ENCODE measurements around the gene SPON2. TPM values are rescaled to one million over a fixed set of nuclear protein-coding genes. Genes with fewer than 3 reads are reported as not detected.

The SPON2 gene
- total RNA-seq, 8 experiments from 2014 or later, result 2.0 to 12.6 (median 8.1) TPM

DNA sequence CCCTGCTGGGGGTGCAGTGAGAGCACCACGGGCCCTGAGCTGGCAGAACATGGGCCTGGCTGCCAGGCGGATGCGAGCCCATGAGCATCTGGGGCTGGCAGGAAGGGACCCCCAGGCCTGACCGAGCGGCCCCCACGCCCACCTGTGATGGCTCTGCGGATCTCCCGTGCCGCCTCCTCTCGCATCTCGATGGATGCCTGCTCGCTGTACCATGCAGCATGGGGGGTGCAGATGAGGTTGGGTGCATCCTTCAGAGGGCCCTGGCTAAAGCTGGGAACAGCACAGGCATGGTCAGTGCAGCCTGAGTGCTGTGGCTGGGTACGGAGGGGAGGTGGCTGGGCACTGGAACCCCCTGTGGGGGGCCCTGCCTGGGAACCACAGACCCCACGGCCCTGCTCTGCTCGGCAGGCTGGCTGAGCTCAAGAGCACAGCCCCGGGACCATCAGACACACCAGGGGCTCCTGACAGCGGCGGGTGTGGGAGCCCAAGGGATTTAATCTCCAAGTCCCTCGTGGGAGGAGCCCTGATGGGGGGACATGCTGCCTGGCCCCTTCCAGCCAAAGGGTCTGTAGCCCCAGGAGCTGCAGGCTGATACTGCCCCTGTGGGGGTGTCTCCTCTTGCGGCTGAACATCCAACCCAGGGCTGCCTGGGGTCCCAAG is 41.1 kb upstream of the SPON2 start:
- WGBS, 10 experiments, result 90 to 100% (median 100%) methylated on average over 1 to 7 of the region's 20 CpGs; no CpG with 5 or more reads in 4 of the 10 experiments
- Histone ChIP-seq H3K4me3 (no peak overlapping the region), H3K4me1 (replicated peaks in 1 of 2) (peaks cover 3 to 15% of the 10 kb centered on the region in 2 donors), H3K27ac (no peak overlapping the region)
- ATAC-seq (replicated peaks in 6 of 8), result no peak
- in situ Hi-C loops (cut with MboI; ENCODE audit: low pct_unique_long_range_greater_than_20kb in 2 of 9, low sequenced_read_pairs in 9 of 9, unreplicated experiment in 9 of 9), result no loop called here

DNA sequence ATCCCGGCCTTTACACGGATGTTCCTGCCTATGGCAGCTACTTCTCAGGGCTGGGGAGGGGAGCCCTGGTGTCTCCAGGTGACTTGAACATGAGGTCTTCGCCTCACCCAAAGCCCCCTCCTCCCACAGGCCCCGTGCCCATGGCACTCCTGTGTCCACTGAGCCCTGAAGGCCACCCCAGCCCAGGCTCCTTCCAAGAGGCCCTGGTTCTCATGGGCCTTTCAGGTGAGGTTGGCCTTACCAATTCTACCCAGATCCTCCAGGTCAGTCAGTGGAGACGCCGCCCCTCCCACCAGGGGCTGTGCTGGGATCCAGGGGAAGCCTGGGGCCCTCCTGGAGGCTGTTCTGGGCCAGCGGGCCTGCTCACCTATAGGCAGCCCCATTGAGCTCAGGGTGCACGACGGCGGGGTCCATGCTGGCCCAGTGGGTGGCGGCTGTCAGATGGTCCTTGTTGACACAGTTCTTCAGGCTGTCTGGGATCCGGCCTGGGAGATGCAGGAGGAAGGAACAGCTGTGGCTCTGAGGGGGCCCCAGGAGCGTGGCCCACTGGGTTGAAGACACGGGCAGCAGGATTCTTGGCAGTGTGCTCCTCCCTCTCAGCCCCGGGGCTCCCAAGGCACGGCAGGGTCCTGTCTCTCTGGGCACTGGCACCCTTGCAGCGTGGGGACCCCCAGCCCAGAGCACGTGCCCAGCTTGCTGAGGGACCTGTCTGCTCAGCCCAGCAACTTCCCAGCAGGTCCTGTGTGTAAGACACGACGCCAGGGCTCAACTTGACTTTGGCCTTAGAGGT is 40.4 kb upstream of the SPON2 start:
- WGBS, 10 experiments, result 91% methylated on average over 3 of the region's 20 CpGs; no CpG with 5 or more reads in 9 of the 10 experiments

DNA sequence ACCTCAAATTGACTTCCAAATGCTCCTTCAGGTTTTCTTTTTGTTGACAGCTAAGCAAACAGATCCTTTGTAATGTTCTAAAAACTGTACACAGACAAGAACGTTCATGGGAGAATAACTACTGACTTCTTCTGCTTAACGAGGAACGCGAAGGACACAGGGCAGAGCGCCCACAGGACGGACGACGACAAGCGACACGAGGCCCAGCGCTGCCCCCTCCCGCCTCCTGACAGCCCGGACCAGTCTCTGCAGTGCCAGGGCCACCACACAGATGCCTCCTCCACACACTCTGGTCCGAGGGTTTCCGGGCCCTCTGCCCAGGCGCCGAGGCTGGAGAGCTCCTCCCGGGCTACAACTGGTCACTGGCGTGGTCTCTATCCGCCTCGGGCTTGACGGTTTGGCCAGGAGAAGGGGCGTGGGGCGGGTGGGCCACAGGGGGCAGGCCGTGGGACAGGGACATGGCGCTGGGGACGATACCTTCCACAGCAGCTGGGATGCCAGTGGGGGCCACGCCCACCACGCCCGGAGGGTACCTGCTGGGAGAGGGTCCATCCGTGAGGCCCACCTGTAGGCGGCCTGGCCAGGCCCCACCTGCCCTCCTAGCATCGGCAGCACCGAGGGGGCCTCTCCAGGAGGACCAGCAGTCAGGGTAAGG is 39.6 kb upstream of the SPON2 start:
- H3K27ac ChIP-seq, result no peak overlapping the region
- no peak overlapping the region for H3K4me3 ChIP-seq
- in situ Hi-C loops (cut with MboI; ENCODE audit: low pct_unique_long_range_greater_than_20kb in 2 of 9, low sequenced_read_pairs in 9 of 9, unreplicated experiment in 9 of 9), result no loop called here
- 0 to 98% (median 90%) methylated on average over 1 to 11 of the region's 34 CpGs; no CpG with 5 or more reads in 2 of the 10 experiments for WGBS, 10 experiments
- peak in 1 of 8 experiments; percentile 3 for ATAC-seq (replicated peaks in 6 of 8)
- H3K4me1 ChIP-seq (replicated peaks in 1 of 2), result peaks cover 6 to 23% of the 10 kb centered on the region in 2 donors

More for the DNA sequence above, 40.4 kb upstream of the SPON2 start:
- H3K27ac ChIP-seq, result no peak overlapping the region
- no peak overlapping the region for H3K4me3 ChIP-seq
- no peak for ATAC-seq (replicated peaks in 6 of 8)
- peaks cover 4 to 22% of the 10 kb centered on the region in 2 donors for H3K4me1 ChIP-seq (replicated peaks in 1 of 2)
- in situ Hi-C loops (cut with MboI; ENCODE audit: low pct_unique_long_range_greater_than_20kb in 2 of 9, low sequenced_read_pairs in 9 of 9, unreplicated experiment in 9 of 9), result no loop called here

DNA sequence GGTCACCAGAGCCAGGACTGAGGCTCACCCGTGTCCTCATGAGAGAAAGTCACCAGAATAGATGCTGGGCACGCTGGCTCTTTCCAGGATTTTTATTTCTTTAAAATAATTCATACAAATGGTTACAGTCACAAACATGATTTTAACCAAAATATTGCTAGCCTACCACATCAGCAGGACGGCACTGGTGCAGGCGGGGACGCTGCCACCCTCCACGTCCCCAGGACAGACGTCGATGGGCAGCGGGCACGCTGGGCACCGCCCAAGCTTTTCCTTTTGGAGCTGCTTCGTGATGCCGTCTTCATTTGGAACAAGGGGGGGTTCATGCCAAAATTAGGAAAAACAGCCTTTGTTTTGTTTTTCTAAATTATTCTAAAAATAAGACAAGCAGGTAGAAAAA is 39.0 kb upstream of the SPON2 start:
- H3K27ac ChIP-seq, result no peak overlapping the region

DNA sequence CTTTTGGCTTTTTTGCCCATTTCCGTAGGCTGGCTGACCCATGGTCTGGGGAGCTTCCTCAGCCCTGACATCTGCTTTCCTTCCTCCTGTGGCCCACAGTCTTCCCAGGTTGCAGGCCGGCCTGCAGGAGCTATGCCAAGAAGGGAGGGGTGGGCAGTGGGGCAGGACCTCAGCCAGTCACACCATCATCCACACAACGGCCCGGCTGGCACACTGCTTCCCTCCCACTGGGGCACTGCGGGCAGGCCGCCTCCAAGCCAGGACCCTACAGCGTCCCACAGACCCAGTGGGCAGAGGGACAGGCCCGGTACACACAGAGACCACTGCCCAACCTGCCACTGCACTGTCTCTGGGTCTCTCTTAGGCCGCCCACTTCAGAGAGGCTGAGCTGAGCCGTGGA is 38.6 kb upstream of the SPON2 start:
- in situ Hi-C loops (cut with MboI; ENCODE audit: low pct_unique_long_range_greater_than_20kb in 2 of 9, low sequenced_read_pairs in 9 of 9, unreplicated experiment in 9 of 9), result no loop called here
- no peak for ATAC-seq (replicated peaks in 6 of 8)
- WGBS, 10 experiments, result 80 to 100% (median 94%) methylated on average over 1 to 2 of the region's 10 CpGs; no CpG with 5 or more reads in 6 of the 10 experiments
- Histone ChIP-seq H3K27ac (no peak overlapping the region), H3K4me3 (no peak overlapping the region), H3K4me1 (replicated peaks in 1 of 2) (peaks cover 6 to 23% of the 10 kb centered on the region in 2 donors)

More for the DNA sequence above, 39.0 kb upstream of the SPON2 start:
- no peak for ATAC-seq (replicated peaks in 6 of 8)
- in situ Hi-C loops (cut with MboI; ENCODE audit: low pct_unique_long_range_greater_than_20kb in 2 of 9, low sequenced_read_pairs in 9 of 9, unreplicated experiment in 9 of 9), result no loop called here
- WGBS, 10 experiments, result 60 to 100% (median 94%) methylated on average over 1 to 12 of the region's 13 CpGs; no CpG with 5 or more reads in 1 of the 10 experiments
- no peak overlapping the region for H3K4me3 ChIP-seq
- peaks cover 6 to 23% of the 10 kb centered on the region in 2 donors for H3K4me1 ChIP-seq (replicated peaks in 1 of 2)

DNA sequence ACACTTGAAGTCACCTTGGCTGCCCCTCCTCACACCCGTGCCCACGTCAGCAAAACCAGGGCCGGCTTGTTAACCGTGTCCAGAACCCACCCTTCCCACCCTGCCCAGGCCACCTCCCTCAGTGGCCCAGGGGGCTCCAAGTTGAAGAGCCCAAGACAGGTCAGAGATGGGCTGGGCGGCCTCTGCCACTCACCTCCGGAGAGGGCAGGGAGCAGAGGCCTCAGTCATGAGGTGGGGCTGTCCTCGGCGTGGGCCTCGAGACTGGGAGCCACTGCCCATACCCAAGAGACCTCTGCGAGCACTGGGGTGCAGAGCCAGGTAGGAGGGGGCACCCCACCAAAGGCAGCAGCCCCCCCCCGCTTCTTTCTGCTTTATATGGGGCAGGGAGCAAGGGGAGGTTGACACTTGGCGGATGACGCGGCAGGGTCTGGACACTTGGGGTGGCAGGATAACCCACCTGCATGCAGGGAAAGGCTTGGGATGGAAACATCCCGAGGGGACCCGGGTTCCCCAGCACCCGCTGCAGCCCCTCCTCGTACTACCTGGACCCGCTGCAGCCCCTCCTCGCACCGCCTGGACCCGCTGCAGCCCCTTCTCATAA is 38.0 kb upstream of the SPON2 start:
- Histone ChIP-seq H3K27ac (no peak overlapping the region), H3K4me3 (no peak overlapping the region), H3K4me1 (replicated peaks in 1 of 2) (peaks cover 6 to 23% of the 10 kb centered on the region in 2 donors)
- 100% methylated on average over 5 of the region's 22 CpGs; no CpG with 5 or more reads in 9 of the 10 experiments for WGBS, 10 experiments
- in situ Hi-C loops (cut with MboI; ENCODE audit: low pct_unique_long_range_greater_than_20kb in 2 of 9, low sequenced_read_pairs in 9 of 9, unreplicated experiment in 9 of 9), result no loop called here
- ATAC-seq (replicated peaks in 6 of 8), result peak in 4 of 8 experiments; percentile 2 to 9 (median 6)

DNA sequence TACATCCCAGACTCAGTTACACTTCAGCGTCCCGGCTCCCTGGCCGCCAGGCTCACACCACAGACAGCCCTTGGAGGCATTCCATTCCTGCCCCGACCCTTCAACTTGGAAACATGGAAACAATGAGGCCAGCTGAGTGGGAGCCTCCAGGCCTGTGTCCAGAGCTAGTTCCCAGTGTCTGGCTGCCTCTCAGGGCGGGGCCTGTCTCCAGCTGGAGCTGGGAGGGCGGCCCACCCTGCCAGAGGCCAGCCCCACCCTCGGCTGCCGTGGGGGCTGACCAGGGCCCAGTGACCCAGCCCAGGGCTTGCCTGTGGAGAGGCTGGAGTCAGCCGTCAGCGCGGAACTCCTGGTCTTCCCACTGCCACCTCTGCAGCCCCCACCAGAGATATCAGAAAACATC is 37.4 kb upstream of the SPON2 start:
- in situ Hi-C loops (cut with MboI; ENCODE audit: low pct_unique_long_range_greater_than_20kb in 2 of 9, low sequenced_read_pairs in 9 of 9, unreplicated experiment in 9 of 9), result no loop called here
- H3K4me3 ChIP-seq, result no peak overlapping the region
- peak; percentile 56 to 85 (median 73) for ATAC-seq (replicated peaks in 6 of 8)
- WGBS, 10 experiments, result 0% methylated on average over 1 of the region's 11 CpGs; no CpG with 5 or more reads in 9 of the 10 experiments
- H3K27ac ChIP-seq, result no peak overlapping the region
- H3K4me1 ChIP-seq (replicated peaks in 1 of 2), result peaks cover 6 to 23% of the 10 kb centered on the region in 2 donors

DNA sequence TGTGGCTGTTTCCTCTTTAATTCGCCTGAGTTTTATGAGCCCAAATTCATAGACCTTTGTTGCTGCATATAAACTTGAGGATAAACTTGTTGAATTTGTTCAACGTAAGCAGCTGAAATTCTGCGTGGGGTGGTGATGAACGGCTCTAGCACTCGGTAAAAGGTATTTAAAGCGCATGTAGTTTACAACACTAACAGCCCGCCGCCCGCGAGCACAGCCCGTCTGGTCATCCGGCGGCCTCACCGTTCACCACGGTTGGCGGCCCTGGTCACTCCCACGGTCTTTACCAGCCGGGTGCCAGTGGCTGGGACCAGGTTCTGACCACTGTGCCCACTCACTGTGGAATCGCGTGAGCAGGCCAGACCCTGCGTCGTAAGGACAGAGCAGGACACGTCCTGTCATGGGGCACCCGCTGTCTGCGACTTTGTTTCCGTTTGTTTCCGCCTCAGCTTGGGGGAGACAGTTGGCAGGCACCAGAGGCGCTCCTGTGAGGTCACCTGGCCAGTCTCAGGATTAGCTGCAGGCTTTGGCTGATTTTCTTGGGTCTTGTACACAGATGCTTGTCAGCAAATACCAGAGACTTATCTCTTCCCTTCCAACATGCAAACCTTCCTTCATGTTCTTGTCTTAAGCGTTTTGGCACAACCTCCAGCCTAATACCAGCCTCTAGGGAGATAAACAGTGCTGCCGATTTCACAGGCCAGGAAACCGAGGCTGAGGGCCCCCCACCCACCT is 36.8 kb upstream of the SPON2 start:
- no peak overlapping the region for H3K27ac ChIP-seq

DNA sequence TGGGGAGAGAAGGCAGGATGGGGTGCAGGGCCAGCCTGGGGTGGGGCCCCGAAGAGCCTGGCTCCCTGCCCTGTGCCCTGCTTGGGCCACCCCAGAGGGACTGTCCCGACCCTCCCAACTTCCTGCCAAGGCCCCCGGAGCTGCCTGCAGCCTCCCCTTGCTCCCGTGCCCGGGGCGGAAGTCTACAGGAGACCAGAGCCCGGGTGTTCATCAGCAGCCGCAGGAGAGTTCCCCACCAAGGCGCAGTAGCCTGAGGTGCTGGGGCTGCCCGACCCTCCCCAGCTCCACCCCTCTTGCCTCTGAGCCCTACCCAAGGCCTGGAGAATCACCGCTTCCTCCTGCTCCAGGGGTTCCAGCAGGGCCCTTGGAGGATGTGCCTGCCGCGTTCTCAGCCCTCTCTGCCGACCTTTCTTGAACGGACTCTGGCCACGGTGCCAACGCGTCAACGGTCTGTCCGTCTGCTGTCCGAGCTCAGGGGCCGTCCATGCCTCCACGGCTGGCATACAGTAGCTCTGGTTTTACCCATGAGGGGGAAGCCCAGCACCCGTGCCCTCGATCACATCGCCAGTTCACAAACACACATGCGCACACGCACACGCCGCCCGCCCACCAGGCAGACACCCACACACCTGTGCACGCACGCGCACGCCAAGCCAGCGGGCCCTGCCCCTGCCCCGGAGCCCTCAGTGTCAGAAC is 36.0 kb upstream of the SPON2 start:
- Histone ChIP-seq H3K27ac (peak overlapping the region in 1 of 2 donors; percentile 66), H3K4me3 (no peak overlapping the region)
- in situ Hi-C loops (cut with MboI; ENCODE audit: low pct_unique_long_range_greater_than_20kb in 2 of 9, low sequenced_read_pairs in 9 of 9, unreplicated experiment in 9 of 9), result no loop called here

More for the DNA sequence above, 36.8 kb upstream of the SPON2 start:
- H3K4me3 ChIP-seq, result no peak overlapping the region
- no peak for ATAC-seq (replicated peaks in 6 of 8)
- H3K4me1 ChIP-seq (replicated peaks in 1 of 2), result peaks cover 6 to 23% of the 10 kb centered on the region in 2 donors
- in situ Hi-C loops (cut with MboI; ENCODE audit: low pct_unique_long_range_greater_than_20kb in 2 of 9, low sequenced_read_pairs in 9 of 9, unreplicated experiment in 9 of 9), result no loop called here
- 80 to 100% (median 94%) methylated on average over 1 to 10 of the region's 31 CpGs; no CpG with 5 or more reads in 3 of the 10 experiments for WGBS, 10 experiments

DNA sequence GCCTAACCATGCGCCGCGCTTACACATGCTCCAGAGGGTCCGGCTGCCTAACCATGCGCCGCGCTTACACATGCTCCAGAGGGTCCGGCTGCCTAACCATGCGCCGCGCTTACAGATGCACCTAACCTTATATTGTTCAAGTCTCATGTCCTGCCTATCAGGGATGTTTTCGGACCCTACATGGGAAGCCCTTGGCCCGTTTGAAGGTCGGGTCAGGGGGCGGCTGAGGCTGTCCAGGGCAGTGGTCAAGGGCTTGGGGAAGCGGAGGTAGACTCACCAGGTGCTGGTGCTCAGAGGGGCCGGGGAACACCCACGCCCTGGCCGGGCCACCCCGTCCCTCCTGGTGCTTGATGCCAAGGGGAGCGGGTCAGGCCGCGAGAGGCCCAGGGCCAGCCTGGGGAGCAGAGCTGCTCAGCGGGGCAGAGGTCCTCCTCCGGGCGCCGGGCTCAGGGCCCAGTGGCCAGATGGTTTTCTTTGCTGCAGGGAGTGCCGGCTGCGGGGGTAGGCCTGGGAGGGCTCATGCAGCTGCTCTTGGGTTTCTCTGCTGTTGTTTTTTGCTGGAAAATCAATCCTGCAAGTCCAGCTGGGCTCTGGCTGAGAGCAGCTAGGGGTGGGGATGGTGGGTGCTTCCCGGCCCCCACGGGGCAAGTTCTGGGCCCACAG is 35.4 kb upstream of the SPON2 start:
- in situ Hi-C loops (cut with MboI; ENCODE audit: low pct_unique_long_range_greater_than_20kb in 2 of 9, low sequenced_read_pairs in 9 of 9, unreplicated experiment in 9 of 9), result no loop called here
- H3K27ac ChIP-seq, result peak overlapping the region in 1 of 2 donors; percentile 66
- 50 to 90% (median 67%) methylated on average over 3 to 6 of the region's 31 CpGs; no CpG with 5 or more reads in 7 of the 10 experiments for WGBS, 10 experiments
- H3K4me3 ChIP-seq, result no peak overlapping the region
- ATAC-seq (replicated peaks in 6 of 8), result peak in 5 of 8 experiments; percentile 7 to 47 (median 25)
- H3K4me1 ChIP-seq (replicated peaks in 1 of 2), result peaks cover 6 to 23% of the 10 kb centered on the region in 2 donors

More for the DNA sequence above, 36.0 kb upstream of the SPON2 start:
- WGBS, 10 experiments, result 67 to 100% (median 98%) methylated on average over 1 to 9 of the region's 37 CpGs; no CpG with 5 or more reads in 5 of the 10 experiments
- H3K4me1 ChIP-seq (replicated peaks in 1 of 2), result peaks cover 6 to 23% of the 10 kb centered on the region in 2 donors
- peak in 4 of 8 experiments; percentile 1 to 6 (median 3) for ATAC-seq (replicated peaks in 6 of 8)

DNA sequence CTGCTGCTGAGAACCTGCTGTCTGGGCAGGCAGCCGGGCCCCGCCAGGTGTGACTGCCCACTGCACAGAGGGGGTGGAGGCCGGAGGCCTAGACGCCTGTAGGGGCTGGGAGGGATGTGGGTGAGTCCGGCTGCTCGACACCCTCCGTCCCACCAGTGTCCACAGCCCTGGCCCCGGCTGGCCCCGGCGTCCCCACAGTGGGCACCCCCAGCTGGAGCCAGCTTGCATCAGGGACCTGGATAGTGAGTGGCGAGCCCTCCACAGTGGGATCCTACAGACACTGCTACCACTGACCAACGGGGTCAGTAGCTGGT is 34.7 kb upstream of the SPON2 start:
- Histone ChIP-seq H3K4me1 (replicated peaks in 1 of 2) (peaks cover 6 to 23% of the 10 kb centered on the region in 2 donors), H3K4me3 (no peak overlapping the region), H3K27ac (no peak overlapping the region)
- in situ Hi-C loops (cut with MboI; ENCODE audit: low pct_unique_long_range_greater_than_20kb in 2 of 9, low sequenced_read_pairs in 9 of 9, unreplicated experiment in 9 of 9), result no loop called here
- WGBS, 10 experiments, result no CpG with 5 or more reads among the region's 12 CpGs
- ATAC-seq (replicated peaks in 6 of 8), result peak in 1 of 8 experiments; percentile 13

Data from motor neuron (in vitro differentiated cells).